K562 (cell line): ENCODE measurements around the gene MED13L. TPM values are rescaled to one million over a fixed set of nuclear protein-coding genes. Genes with fewer than 3 reads are reported as not detected.

Experiments used
- ATAC-seq: fragments of 200-7000 bp; cut with Tn5 transposase; 3 replicates; pipeline ENCODE4 v1.9.1; 2020; ENCODE audit warnings: moderate library complexity
- BruUV-seq: library from RNA; stranded (reverse); fragments of 400-500 nt; replicated peaks from 2 replicates; lab custom pipeline; 2021; lab: Mats Ljungman, UMichigan
- CTCF ChIA-PET: fragments of 300-600 bp; formaldehyde crosslinking; extraction: SDS; loops from one replicate; lab custom pipeline; 2021; ENCODE audit warnings: low intra/inter-chr PET ratio; lab: Yijun Ruan, JAX
- POLR2A ChIA-PET: fragments of 300-600, 350-650 bp; sonication (Branson Sonifier 250); formaldehyde crosslinking; extraction: SDS; loops from one replicate; lab custom pipeline; 2021; ENCODE audit warnings: antibody characterized with exemption, inconsistent platforms; lab: Yijun Ruan, JAX
- DNase-seq, 4 experiments: peaks; one replicate each; pipeline versions ENCODE4 v3.0.0 to v3.0.0-alpha.2; 2011 to 2018; ENCODE audit warnings: low spot score in 3 of 4, mixed read lengths in 3 of 4; ENCODE audit errors: extremely low read depth in 1 of 4
- FAIRE-seq: peaks from 2 replicates; lab custom pipeline; 2011; peaks lifted over from hg19 to GRCh38; lab: Jason Lieb, UNC
- H2AFZ ChIP-seq: 2 replicates; pipeline ENCODE4 v1.6.0; 2011; ENCODE audit warnings: low read depth, low read length, control low read depth, inconsistent platforms
- H3K27ac ChIP-seq: fragments of 200-600 bp; 3 replicates; pipeline ENCODE4 v1.8.0; 2011; ENCODE audit warnings: low read depth, mild to moderate bottlenecking, control low read depth, inconsistent platforms, low read length, moderate library complexity, mixed read lengths; ENCODE audit errors: extremely low read depth
- H3K27me3 ChIP-seq, 2 experiments: fragments of 300-600 bp in 1 of 2; 2 replicates in 1 of 2; 3 replicates in 1 of 2; pipeline versions ENCODE4 v1.6.0 to v1.8.0; 2011; ENCODE audit warnings: inconsistent platforms in 2 of 2, low read length in 2 of 2, mild to moderate bottlenecking in 1 of 2, mixed read lengths in 1 of 2, moderate library complexity in 1 of 2; ENCODE audit not compliant: control insufficient read depth in 2 of 2, insufficient read depth in 2 of 2
- H3K36me3 ChIP-seq: fragments of 300-600 bp; 3 replicates; pipeline ENCODE4 v1.8.0; 2011; ENCODE audit warnings: mild to moderate bottlenecking, low read length, inconsistent platforms; ENCODE audit not compliant: control insufficient read depth, insufficient read depth
- H3K4me1 ChIP-seq, 2 experiments: fragments of 200-600 bp in 1 of 2; replicated peaks in 1 of 2; 2 replicates in 1 of 2; 3 replicates in 1 of 2; pipeline versions ENCODE4 v1.5.1 to v1.8.0; 2011; ENCODE audit warnings: inconsistent platforms in 2 of 2, low read length in 2 of 2, mild to moderate bottlenecking in 1 of 2, mixed read lengths in 1 of 2, moderate library complexity in 1 of 2; ENCODE audit not compliant: control insufficient read depth in 2 of 2, insufficient read depth in 2 of 2
- H3K4me2 ChIP-seq: 2 replicates; pipeline ENCODE4 v1.6.1; 2011; ENCODE audit warnings: low read length, control low read depth, inconsistent platforms, mixed read lengths; ENCODE audit not compliant: insufficient read depth
- H3K4me3 ChIP-seq: fragments of 200-600 bp; sonication (generic), shearing (Covaris generic); 2 replicates; pipeline ENCODE4 v1.5.1; 2016; ENCODE audit warnings: control low read depth, inconsistent platforms
- H3K79me2 ChIP-seq: fragments of 200-600 bp; 3 replicates; pipeline ENCODE4 v1.8.0; 2011; ENCODE audit warnings: low read length, inconsistent platforms; ENCODE audit not compliant: control insufficient read depth, insufficient read depth
- H3K9ac ChIP-seq, 2 experiments: 2 replicates each; pipeline versions ENCODE4 v1.6.0 to v1.6.1; 2011; ENCODE audit warnings: low read depth in 2 of 2, low read length in 2 of 2, control low read depth in 1 of 2, inconsistent platforms in 1 of 2, mild to moderate bottlenecking in 1 of 2, mixed read lengths in 1 of 2; ENCODE audit not compliant: insufficient read depth in 1 of 2
- H3K9me1 ChIP-seq: one replicate; pipeline ENCODE4 v1.6.0; 2011; ENCODE audit warnings: inconsistent platforms, mild to moderate bottlenecking, low read length, moderate library complexity; ENCODE audit not compliant: control insufficient read depth, insufficient read depth
- H3K9me3 ChIP-seq: replicated peaks from 2 replicates; pipeline ENCODE4 v1.5.1; 2011; ENCODE audit warnings: low read depth, low read length, inconsistent platforms; ENCODE audit not compliant: control insufficient read depth, insufficient read depth
- H4K20me1 ChIP-seq: replicated peaks from 2 replicates; pipeline ENCODE4 v1.6.1; 2011; ENCODE audit warnings: low read length, inconsistent platforms, mixed read lengths; ENCODE audit not compliant: control insufficient read depth, insufficient read depth
- ARID2 ChIP-seq: fragments of 450-650 bp; IDR thresholded peaks from 2 replicates; pipeline ENCODE4 v1.6.1; 2017; ENCODE audit warnings: antibody characterized with exemption, mild to moderate bottlenecking
- ATF1 ChIP-seq, 2 experiments: fragments of 450-650 bp in 1 of 2; IDR thresholded peaks; 2 replicates each; pipeline ENCODE4 v1.6.1; 2016; ENCODE audit warnings: missing compliant biosample characterization in 1 of 2, missing genetic modification characterization in 1 of 2
- E2F6 ChIP-seq, 2 experiments: IDR thresholded peaks; 2 replicates each; pipeline ENCODE4 v1.6.1; 2011; ENCODE audit warnings: borderline replicate concordance in 1 of 2, control low read depth in 1 of 2, low read depth in 1 of 2, low read length in 1 of 2, mild to moderate bottlenecking in 1 of 2, mixed read lengths in 1 of 2, moderate library complexity in 1 of 2; ENCODE audit not compliant: insufficient read depth in 1 of 2, insufficient read length in 1 of 2, poor library complexity in 1 of 2, severe bottlenecking in 1 of 2; ENCODE audit errors: extremely low read depth in 1 of 2
- EWSR1 ChIP-seq: fragments of 450-650 bp; IDR thresholded peaks from 2 replicates; pipeline ENCODE4 v1.6.1; 2018; ENCODE audit warnings: borderline replicate concordance, mild to moderate bottlenecking, low read depth, moderate library complexity; ENCODE audit not compliant: partially characterized antibody
- FOXA1 ChIP-seq: fragments of 450-650 bp; IDR thresholded peaks from 2 replicates; pipeline ENCODE4 v1.6.1; 2016; ENCODE audit warnings: mild to moderate bottlenecking, borderline replicate concordance
- NFATC3 ChIP-seq: fragments of 450-650 bp; IDR thresholded peaks from 2 replicates; pipeline ENCODE4 v1.6.1; 2017; ENCODE audit warnings: mild to moderate bottlenecking
- RBM39 ChIP-seq: fragments of 200-400 bp; formaldehyde crosslinking; optimal IDR thresholded peaks from 2 replicates; pipeline ENCODE3; 2018; ENCODE audit warnings: low read depth, low read length
- YBX1 ChIP-seq: fragments of 450-650 bp; IDR thresholded peaks from 2 replicates; pipeline ENCODE4 v1.7.1; 2016; ENCODE audit warnings: mild to moderate bottlenecking
- ZBTB1 ChIP-seq: sonication (generic); formaldehyde crosslinking; IDR thresholded peaks from 2 replicates; pipeline ENCODE4 v1.8.1; 2023; ENCODE audit warnings: missing genetic modification reagents, low read depth, mild to moderate bottlenecking, borderline replicate concordance
- WGBS: fragments of 100-300 bp; shearing (Covaris generic); methylation state at CpG from one replicate; pipeline ENCODE4 v1.1.6; 2016; ENCODE audit warnings: low coverage, mixed read lengths; ENCODE audit not compliant: insufficient coverage; ENCODE audit errors: missing lambda C conversion rate; 5-methylcytosine and 5-hydroxymethylcytosine counted together
- in situ Hi-C: fragments of 300-500 bp; cut with MboI; formaldehyde crosslinking; loops from 4 replicates; pipeline ENCODE4 v1.15.0; 2018; ENCODE audit warnings: inconsistent platforms, mixed read lengths
- intact Hi-C: fragments of 100-400 bp; cut with micrococcal nuclease; formaldehyde crosslinking; loops from 2 replicates; pipeline ENCODE4 v1.14.2; 2022
- polyA plus RNA-seq, 8 experiments: library from polyadenylated mRNA; depleted of rRNA in 4 of 8; stranded (reverse) in 5 of 8; unstranded in 3 of 8; fragments of >200 nt; fragmentation: Nextera tagmentation in 2 of 8; fragmentation: Illumina TruSeq in 1 of 8; extraction: Ambion mirVana in 2 of 8; extraction: Trizol in 1 of 8; gene quantifications; 2 replicates each; pipeline versions ENCODE4 v1.2.1 to v1.2.3, GENCODE V29; 2011 to 2014; ENCODE audit warnings: inconsistent platforms in 1 of 8, missing spikeins in 1 of 8
- total RNA-seq, 7 experiments: library from RNA; depleted of rRNA in 6 of 7; stranded (reverse); fragments of >200 nt in 6 of 7; fragmentation: Illumina TruSeq in 2 of 7; extraction: Trizol in 2 of 7; gene quantifications; 2 replicates each; pipeline versions ENCODE4 v1.2.1 to v1.2.3, GENCODE V29; 2011 to 2021; ENCODE audit warnings: low replicate concordance in 1 of 7

The MED13L gene
- total and polyA plus RNA-seq, 9 of the 15 experiments (the other 6 are each of a cell fraction or from before 2014, with no cell fraction given): 13.4 to 90.3 (median 36.9) TPM

GRCh38 chr12:116202433-116202832 lies 75.1 kb downstream of the MED13L start:
- 70% methylated on average over 4 of the region's 4 CpGs for WGBS
- Histone ChIP-seq H3K36me3 (peaks cover 12% of the 10 kb centered on the region; the same call in 1 of the 3 replicates), H3K9me3 (no peaks in the 10 kb centered on the region), H3K9me1 (no peaks in the 10 kb centered on the region), H4K20me1 (no peaks in the 10 kb centered on the region; the same call in 1 of the 2 replicates), H3K4me3 (no peak overlapping the region), H3K4me2 (no peak overlapping the region), H3K4me1 (peaks cover 5 to 25% of the 10 kb centered on the region in 2 experiments; a peak in 3 of 5 replicates), H2AFZ (no peak overlapping the region), H3K79me2 (peaks cover 94% of the 10 kb centered on the region), H3K9ac (no peak overlapping the region), H3K27ac (no peak overlapping the region), H3K27me3 (no peaks in the 10 kb centered on the region)
- POLR2A ChIA-PET: interaction anchor here (1.1 to 1.4 kb wide), 4 partner anchors 8 to 76 kb away, joined by 3 to 7 read pairs (median 4); partner anchors contain the start of gene MED13L
- ATAC-seq (peak; percentile 11; the same call in 1 of the 3 replicates), FAIRE-seq (no peak), DNase-seq (no peak)
- in situ Hi-C loops (no loop called here), intact Hi-C loops (no loop called here)
- no peak for TF ChIP-seq YBX1
- no peak for TF ChIP-seq FOXA1
- TF ChIP-seq EWSR1: no peak
- no peak for TF ChIP-seq NFATC3
- TF ChIP-seq ZBTB1 (CRISPR knock-in tag): no peak
- BruUV-seq: no TSS peak
- CTCF ChIA-PET: no interaction called here

- peaks cover 12% of the 10 kb centered on the region; the same call in 1 of the 3 replicates for H3K36me3 ChIP-seq
- DNase-seq: no peak
- peaks cover 90% of the 10 kb centered on the region for H3K79me2 ChIP-seq
- no peak overlapping the region for H3K4me2 ChIP-seq
- H3K9me1 ChIP-seq: no peaks in the 10 kb centered on the region
- ChIA-PET CTCF (no interaction called here), POLR2A (interaction anchor here (0.6 to 1.4 kb wide), 5 partner anchors 9 to 76 kb away, joined by 3 to 7 read pairs (median 4); partner anchors contain the start of gene MED13L)
- no peak overlapping the region for H2AFZ ChIP-seq
- H3K27me3 ChIP-seq: no peaks in the 10 kb centered on the region
- WGBS: 21% methylated on average over 1 of the region's 1 CpG
- peaks cover 5 to 25% of the 10 kb centered on the region in 2 experiments; a peak in 4 of 5 replicates for H3K4me1 ChIP-seq
- TF ChIP-seq E2F6 (IDR thresholded peaks at IDR 0.05; ENCODE audit: borderline replicate concordance in 1 of 2, extremely low read depth in 1 of 2, insufficient read depth in 1 of 2, insufficient read length in 1 of 2, low read depth in 1 of 2, low read length in 1 of 2, poor library complexity in 1 of 2, severe bottlenecking in 1 of 2): no peak
- TF ChIP-seq ATF1 (CRISPR knock-in tag; IDR thresholded peaks at IDR 0.05): no peak
- no peak for TF ChIP-seq ATF1 (tag; IDR thresholded peaks at IDR 0.05)
- no peak for TF ChIP-seq ZBTB1 (CRISPR knock-in tag)
- no peak for TF ChIP-seq ARID2
- TF ChIP-seq RBM39: no peak
- no peak overlapping the region for H3K27ac ChIP-seq
- no peaks in the 10 kb centered on the region for H3K9me3 ChIP-seq
- peaks cover 2% of the 10 kb centered on the region; the same call in 1 of the 2 replicates for H4K20me1 ChIP-seq
- no peak for ATAC-seq
- in situ Hi-C loops: no loop called here
- intact Hi-C loops: no loop called here
- no peak overlapping the region for H3K4me3 ChIP-seq
- no TSS peak for BruUV-seq
- no peak for FAIRE-seq
- no peak overlapping the region for H3K9ac ChIP-seq
These were observed 75.6 kb downstream of the MED13L start for GRCh38 chr12:116201908-116202307.
